K562 (cell line): ENCODE results near the gene KAT14. TPM values are rescaled to one million over a fixed set of nuclear protein-coding genes. Genes with fewer than 3 reads are reported as not detected.

Source experiments
- ATAC-seq: fragments of 200-7000 bp; cut with Tn5 transposase; 3 replicates; pipeline ENCODE4 v1.9.1; 2020; ENCODE audit warnings: moderate library complexity
- BruUV-seq: library from RNA; stranded (reverse); fragments of 400-500 nt; replicated peaks from 2 replicates; lab custom pipeline; 2021; lab: Mats Ljungman, UMichigan
- CTCF ChIA-PET: fragments of 300-600 bp; formaldehyde crosslinking; extraction: SDS; loops from one replicate; lab custom pipeline; 2021; ENCODE audit warnings: low intra/inter-chr PET ratio; lab: Yijun Ruan, JAX
- POLR2A ChIA-PET: fragments of 300-600, 350-650 bp; sonication (Branson Sonifier 250); formaldehyde crosslinking; extraction: SDS; loops from one replicate; lab custom pipeline; 2021; ENCODE audit warnings: antibody characterized with exemption, inconsistent platforms; lab: Yijun Ruan, JAX
- DNase-seq, 4 experiments: peaks; one replicate each; pipeline versions ENCODE4 v3.0.0 to v3.0.0-alpha.2; 2011 to 2018; ENCODE audit warnings: low spot score in 3 of 4, mixed read lengths in 3 of 4; ENCODE audit errors: extremely low read depth in 1 of 4
- FAIRE-seq: peaks from 2 replicates; lab custom pipeline; 2011; peaks lifted over from hg19 to GRCh38; lab: Jason Lieb, UNC
- H2AFZ ChIP-seq: 2 replicates; pipeline ENCODE4 v1.6.0; 2011; ENCODE audit warnings: low read depth, low read length, control low read depth, inconsistent platforms
- H3K27ac ChIP-seq: fragments of 200-600 bp; 3 replicates; pipeline ENCODE4 v1.8.0; 2011; ENCODE audit warnings: low read depth, mild to moderate bottlenecking, control low read depth, inconsistent platforms, low read length, moderate library complexity, mixed read lengths; ENCODE audit errors: extremely low read depth
- H3K27me3 ChIP-seq, 2 experiments: fragments of 300-600 bp in 1 of 2; 2 replicates in 1 of 2; 3 replicates in 1 of 2; pipeline versions ENCODE4 v1.6.0 to v1.8.0; 2011; ENCODE audit warnings: inconsistent platforms in 2 of 2, low read length in 2 of 2, mild to moderate bottlenecking in 1 of 2, mixed read lengths in 1 of 2, moderate library complexity in 1 of 2; ENCODE audit not compliant: control insufficient read depth in 2 of 2, insufficient read depth in 2 of 2
- H3K36me3 ChIP-seq: fragments of 300-600 bp; 3 replicates; pipeline ENCODE4 v1.8.0; 2011; ENCODE audit warnings: mild to moderate bottlenecking, low read length, inconsistent platforms; ENCODE audit not compliant: control insufficient read depth, insufficient read depth
- H3K4me1 ChIP-seq, 2 experiments: fragments of 200-600 bp in 1 of 2; replicated peaks in 1 of 2; 2 replicates in 1 of 2; 3 replicates in 1 of 2; pipeline versions ENCODE4 v1.5.1 to v1.8.0; 2011; ENCODE audit warnings: inconsistent platforms in 2 of 2, low read length in 2 of 2, mild to moderate bottlenecking in 1 of 2, mixed read lengths in 1 of 2, moderate library complexity in 1 of 2; ENCODE audit not compliant: control insufficient read depth in 2 of 2, insufficient read depth in 2 of 2
- H3K4me2 ChIP-seq: 2 replicates; pipeline ENCODE4 v1.6.1; 2011; ENCODE audit warnings: low read length, control low read depth, inconsistent platforms, mixed read lengths; ENCODE audit not compliant: insufficient read depth
- H3K4me3 ChIP-seq: fragments of 200-600 bp; sonication (generic), shearing (Covaris generic); 2 replicates; pipeline ENCODE4 v1.5.1; 2016; ENCODE audit warnings: control low read depth, inconsistent platforms
- H3K79me2 ChIP-seq: fragments of 200-600 bp; 3 replicates; pipeline ENCODE4 v1.8.0; 2011; ENCODE audit warnings: low read length, inconsistent platforms; ENCODE audit not compliant: control insufficient read depth, insufficient read depth
- H3K9ac ChIP-seq, 2 experiments: 2 replicates each; pipeline versions ENCODE4 v1.6.0 to v1.6.1; 2011; ENCODE audit warnings: low read depth in 2 of 2, low read length in 2 of 2, control low read depth in 1 of 2, inconsistent platforms in 1 of 2, mild to moderate bottlenecking in 1 of 2, mixed read lengths in 1 of 2; ENCODE audit not compliant: insufficient read depth in 1 of 2
- H3K9me1 ChIP-seq: one replicate; pipeline ENCODE4 v1.6.0; 2011; ENCODE audit warnings: inconsistent platforms, mild to moderate bottlenecking, low read length, moderate library complexity; ENCODE audit not compliant: control insufficient read depth, insufficient read depth
- H3K9me3 ChIP-seq: replicated peaks from 2 replicates; pipeline ENCODE4 v1.5.1; 2011; ENCODE audit warnings: low read depth, low read length, inconsistent platforms; ENCODE audit not compliant: control insufficient read depth, insufficient read depth
- H4K20me1 ChIP-seq: replicated peaks from 2 replicates; pipeline ENCODE4 v1.6.1; 2011; ENCODE audit warnings: low read length, inconsistent platforms, mixed read lengths; ENCODE audit not compliant: control insufficient read depth, insufficient read depth
- BRCA1 ChIP-seq, 2 experiments: fragments of 450-650 bp in 1 of 2; sonication (generic) in 1 of 2; formaldehyde crosslinking in 1 of 2; IDR thresholded peaks; 2 replicates each; pipeline versions ENCODE4 v1.5.0 to v1.6.1; 2017 to 2020; ENCODE audit warnings: mild to moderate bottlenecking in 1 of 2, missing genetic modification reagents in 1 of 2
- E2F5 ChIP-seq: sonication (generic); formaldehyde crosslinking; IDR thresholded peaks from 2 replicates; pipeline ENCODE4 v1.8.0; 2022; ENCODE audit warnings: mild to moderate bottlenecking, missing genetic modification reagents
- ELK1 ChIP-seq: sonication (generic); formaldehyde crosslinking; IDR thresholded peaks from 2 replicates; pipeline ENCODE4 v1.8.1; 2022; ENCODE audit warnings: missing genetic modification reagents
- GTF2E2 ChIP-seq: fragments of 200-800 bp; sonication (Bioruptor generic); IDR thresholded peaks from 2 replicates; pipeline ENCODE4 v1.6.1; 2016; ENCODE audit warnings: missing genetic modification characterization, missing compliant biosample characterization
- HDAC8 ChIP-seq: fragments of 450-650 bp; IDR thresholded peaks from 2 replicates; pipeline ENCODE4 v1.6.1; 2016; ENCODE audit warnings: mild to moderate bottlenecking, missing genetic modification characterization, moderate library complexity, missing compliant biosample characterization
- NFE2L1 ChIP-seq: fragments of 450-650 bp; IDR thresholded peaks from 2 replicates; pipeline ENCODE4 v1.6.1; 2016; ENCODE audit warnings: missing genetic modification characterization, low read depth, mild to moderate bottlenecking, missing compliant biosample characterization, moderate library complexity, borderline replicate concordance
- UBTF ChIP-seq, 2 experiments: IDR thresholded peaks; 2 replicates each; pipeline ENCODE4 v1.6.1; 2012; ENCODE audit warnings: improper control_type of control experiment in 2 of 2, low read depth in 2 of 2, low read length in 2 of 2, borderline replicate concordance in 1 of 2
- ZNF12 ChIP-seq: sonication (generic); formaldehyde crosslinking; IDR thresholded peaks from 2 replicates; pipeline ENCODE4 v1.4.0; 2020; ENCODE audit warnings: mild to moderate bottlenecking, missing genetic modification reagents
- ZNF212 ChIP-seq: fragments of 450-650 bp; formaldehyde crosslinking; IDR thresholded peaks from 2 replicates; pipeline ENCODE4 v1.4.0; 2020; ENCODE audit warnings: mild to moderate bottlenecking
- WGBS: fragments of 100-300 bp; shearing (Covaris generic); methylation state at CpG from one replicate; pipeline ENCODE4 v1.1.6; 2016; ENCODE audit warnings: low coverage, mixed read lengths; ENCODE audit not compliant: insufficient coverage; ENCODE audit errors: missing lambda C conversion rate; 5-methylcytosine and 5-hydroxymethylcytosine counted together
- in situ Hi-C: fragments of 300-500 bp; cut with MboI; formaldehyde crosslinking; loops from 4 replicates; pipeline ENCODE4 v1.15.0; 2018; ENCODE audit warnings: inconsistent platforms, mixed read lengths
- intact Hi-C: fragments of 100-400 bp; cut with micrococcal nuclease; formaldehyde crosslinking; loops from 2 replicates; pipeline ENCODE4 v1.14.2; 2022
- polyA plus RNA-seq, 8 experiments: library from polyadenylated mRNA; depleted of rRNA in 4 of 8; stranded (reverse) in 5 of 8; unstranded in 3 of 8; fragments of >200 nt; fragmentation: Nextera tagmentation in 2 of 8; fragmentation: Illumina TruSeq in 1 of 8; extraction: Ambion mirVana in 2 of 8; extraction: Trizol in 1 of 8; gene quantifications; 2 replicates each; pipeline versions ENCODE4 v1.2.1 to v1.2.3, GENCODE V29; 2011 to 2014; ENCODE audit warnings: inconsistent platforms in 1 of 8, missing spikeins in 1 of 8
- total RNA-seq, 7 experiments: library from RNA; depleted of rRNA in 6 of 7; stranded (reverse); fragments of >200 nt in 6 of 7; fragmentation: Illumina TruSeq in 2 of 7; extraction: Trizol in 2 of 7; gene quantifications; 2 replicates each; pipeline versions ENCODE4 v1.2.1 to v1.2.3, GENCODE V29; 2011 to 2021; ENCODE audit warnings: low replicate concordance in 1 of 7

Gene KAT14
- total and polyA plus RNA-seq, 9 of the 15 experiments (the other 6 are each of a cell fraction or from before 2014, with no cell fraction given), result 1.7 to 7.2 (median 5.6) TPM

GRCh38 chr20:18224968-18225568 is 87.4 kb downstream of the KAT14 start:
- no peak overlapping the region for H3K4me2 ChIP-seq
- in situ Hi-C loops, result no loop called here

More at GRCh38 chr20:18224968-18225568, 87.4 kb downstream of the KAT14 start:
- peaks cover 0 to 8% of the 10 kb centered on the region in 2 experiments; a peak in 2 of 5 replicates for H3K27me3 ChIP-seq
- H2AFZ ChIP-seq, result no peak overlapping the region
- no peak for ATAC-seq
- BruUV-seq, result no TSS peak
- H3K9me1 ChIP-seq, result no peaks in the 10 kb centered on the region
- no peaks in the 10 kb centered on the region for H3K36me3 ChIP-seq
- ChIA-PET POLR2A (interaction anchor here (0.6 kb wide), 1 partner anchor 10 kb away, joined by 3 read pairs; no protein-coding TSS in a partner anchor), CTCF (no interaction called here)
- no peak overlapping the region for H3K4me3 ChIP-seq
- H4K20me1 ChIP-seq, result no peaks in the 10 kb centered on the region
- TF ChIP-seq NFE2L1 (tag), result no peak
- TF ChIP-seq GTF2E2, result no peak
- no peak for TF ChIP-seq BRCA1 (IDR thresholded peaks at IDR 0.05)
- no peak for TF ChIP-seq BRCA1 (CRISPR knock-in tag; IDR thresholded peaks at IDR 0.05)
- no peak for TF ChIP-seq ZNF212 (CRISPR knock-in tag)
- TF ChIP-seq ELK1 (CRISPR knock-in tag), result no peak
- TF ChIP-seq HDAC8 (tag), result no peak
- no peak for TF ChIP-seq E2F5 (CRISPR knock-in tag)
- TF ChIP-seq ZNF12 (CRISPR knock-in tag), result no peak
- TF ChIP-seq UBTF (IDR thresholded peaks at IDR 0.05; ENCODE audit: borderline replicate concordance in 1 of 2, low read depth in 2 of 2, low read length in 2 of 2), result no peak
- H3K9me3 ChIP-seq, result no peaks in the 10 kb centered on the region
- no peak for DNase-seq
- H3K27ac ChIP-seq, result no peak overlapping the region
- intact Hi-C loops, result no loop called here
- 0% methylated on average over 7 of the region's 9 CpGs for WGBS
- no peaks in the 10 kb centered on the region for H3K79me2 ChIP-seq
- H3K9ac ChIP-seq, result no peak overlapping the region
- no peaks in the 10 kb centered on the region; a peak in 1 of 5 replicates for H3K4me1 ChIP-seq
- no peak for FAIRE-seq
